Calu3 (cell line): ENCODE results near the gene FXYD1. TPM values are rescaled to one million over a fixed set of nuclear protein-coding genes. Genes with fewer than 3 reads are reported as not detected.

Experiments
- BruUV-seq: library from RNA; stranded (reverse); fragments of 400-500 nt; replicated peaks from 2 replicates; lab custom pipeline; 2021; lab: Mats Ljungman, UMichigan
- CTCF ChIA-PET: fragments of 300-600 bp; sonication (Branson Sonifier 250); formaldehyde crosslinking; loops from one replicate; lab custom pipeline; 2022; ENCODE audit warnings: antibody characterized with exemption; lab: Charles Lee
- DNase-seq: peaks from one replicate; pipeline ENCODE4 v3.0.0; 2022
- H3K27ac Mint-ChIP-seq: one replicate; pipeline ENCODE4 v1.8.0; 2022; ENCODE audit warnings: mixed read lengths; ENCODE audit not compliant: unreplicated experiment
- H3K27me3 Mint-ChIP-seq: one replicate; pipeline ENCODE4 v1.8.0; 2022; ENCODE audit warnings: mixed read lengths; ENCODE audit not compliant: unreplicated experiment
- H3K36me3 Mint-ChIP-seq: one replicate; pipeline ENCODE4 v1.8.0; 2022; ENCODE audit warnings: mild to moderate bottlenecking, moderate library complexity, mixed read lengths; ENCODE audit not compliant: insufficient read depth, unreplicated experiment
- H3K4me1 Mint-ChIP-seq: one replicate; pipeline ENCODE4 v1.8.0; 2022; ENCODE audit warnings: mild to moderate bottlenecking, low read depth, mixed read lengths; ENCODE audit not compliant: unreplicated experiment
- H3K4me3 Mint-ChIP-seq: one replicate; pipeline ENCODE4 v1.8.0; 2022; ENCODE audit warnings: mild to moderate bottlenecking, low read depth, moderate library complexity, mixed read lengths; ENCODE audit not compliant: unreplicated experiment
- H3K9me3 Mint-ChIP-seq: one replicate; pipeline ENCODE4 v1.8.0; 2022; ENCODE audit warnings: low read depth, mixed read lengths; ENCODE audit not compliant: unreplicated experiment
- CTCF ChIP-seq: fragments of 200-600 bp; IDR thresholded peaks from one replicate; pipeline ENCODE4 v1.8.0; 2022; ENCODE audit warnings: antibody characterized with exemption; ENCODE audit not compliant: unreplicated experiment
- intact Hi-C: fragments of 100-400 bp; cut with micrococcal nuclease; formaldehyde crosslinking; loops from one replicate; pipeline ENCODE4 v1.10.0; 2022; ENCODE audit not compliant: unreplicated experiment
- total RNA-seq: library from RNA; stranded (reverse); gene quantifications from 2 replicates; pipeline ENCODE4 v1.2.3, GENCODE V29; 2022

FXYD1 gene
- total RNA-seq, 1 experiment from 2014 or later: 1.6 TPM

- peak overlapping the region; percentile 48 for H3K4me3 Mint-ChIP-seq
- peaks cover 26% of the 10 kb centered on the region for H3K36me3 Mint-ChIP-seq
- peaks cover 41% of the 10 kb centered on the region for H3K4me1 Mint-ChIP-seq
- peak; percentile 82 for DNase-seq
- CTCF ChIA-PET: interaction anchor here (0.6 to 2.3 kb wide), 10 partner anchors 11 to 147 kb away, joined by 3 to 16 read pairs (median 4); no protein-coding TSS in a partner anchor
- H3K9me3 Mint-ChIP-seq: no peaks in the 10 kb centered on the region
- peaks cover 17% of the 10 kb centered on the region for H3K27me3 Mint-ChIP-seq
- intact Hi-C loops: loop anchor here (5.0 kb wide), 1 partner anchor 105 kb away; the partner anchor contains the start of gene LSR
- TF ChIP-seq CTCF: peak; percentile 94
- no TSS peak for BruUV-seq
- H3K27ac Mint-ChIP-seq: no peak overlapping the region
Measured at GRCh38 chr19:35142606-35143230, 4.1 kb downstream of the FXYD1 start.

- no peak for TF ChIP-seq CTCF
- Mint-ChIP-seq H3K9me3 (no peaks in the 10 kb centered on the region), H3K4me3 (peak within 1 kb of the TSS; percentile 48), H3K27ac (peak within 1 kb of the TSS; percentile 27), H3K36me3 (peaks cover 26% of the 10 kb centered on the region), H3K27me3 (peaks cover 17% of the 10 kb centered on the region), H3K4me1 (peaks cover 35% of the 10 kb centered on the region)
- BruUV-seq: no TSS peak
- CTCF ChIA-PET: interaction anchor here (0.6 kb wide), 1 partner anchor 34 kb away, joined by 3 read pairs; no protein-coding TSS in a partner anchor
- intact Hi-C loops: loop anchor here (5.0 kb wide), 1 partner anchor 104 kb away; the partner anchor contains the start of gene LSR
- no peak for DNase-seq
Measured at GRCh38 chr19:35143231-35143715, 4.6 kb downstream of the FXYD1 start, which contains the start of gene FXYD7. Gene FXYD7 (plus strand): TSS chr19:35143255. CDS start chr19:35143334, 79 bp downstream.

GRCh38 chr19:35143818-35144217 is 5.2 kb downstream of the FXYD1 start:
- Mint-ChIP-seq H3K36me3 (peaks cover 24% of the 10 kb centered on the region), H3K27ac (peak overlapping the region; percentile 27), H3K9me3 (no peaks in the 10 kb centered on the region), H3K4me1 (peaks cover 33% of the 10 kb centered on the region), H3K27me3 (peaks cover 17% of the 10 kb centered on the region), H3K4me3 (no peak overlapping the region)
- CTCF ChIA-PET: no interaction called here
- no peak for TF ChIP-seq CTCF
- BruUV-seq: no TSS peak
- DNase-seq: no peak
- intact Hi-C loops: loop anchor here (5.0 kb wide), 1 partner anchor 103 kb away; the partner anchor contains the start of gene LSR

- BruUV-seq: no TSS peak
- peaks cover 22% of the 10 kb centered on the region for H3K36me3 Mint-ChIP-seq
- peaks cover 17% of the 10 kb centered on the region for H3K27me3 Mint-ChIP-seq
- DNase-seq: no peak
- CTCF ChIA-PET: interaction anchor here (0.5 kb wide), 1 partner anchor 90 kb away, joined by 3 read pairs; no protein-coding TSS in a partner anchor
- no peak overlapping the region for H3K4me3 Mint-ChIP-seq
- H3K27ac Mint-ChIP-seq: peak overlapping the region; percentile 27
- peaks cover 33% of the 10 kb centered on the region for H3K4me1 Mint-ChIP-seq
- no peaks in the 10 kb centered on the region for H3K9me3 Mint-ChIP-seq
- intact Hi-C loops: loop anchor here (5.0 kb wide), 1 partner anchor 103 kb away; the partner anchor contains the start of gene LSR
- TF ChIP-seq CTCF: no peak
Measured at GRCh38 chr19:35144259-35144599, 5.6 kb downstream of the FXYD1 start.
